ENCODE data around the gene SMPD3. TPM values are rescaled to one million over a fixed set of nuclear protein-coding genes. Genes with fewer than 3 reads are reported as not detected.

The SMPD3 gene
- total RNA-seq, 1 experiment from 2014 or later, result 0.77 TPM

- TF ChIP-seq SIN3A (IDR thresholded peaks at IDR 0.05; ENCODE audit: borderline replicate concordance, insufficient read depth, low read depth, low read length) (no peak), CTCF (IDR thresholded peaks at IDR 0.05) (no peak), POLR2AphosphoS5 (IDR thresholded peaks at IDR 0.05; ENCODE audit: low read depth, low read length) (no peak), REST (IDR thresholded peaks at IDR 0.05; ENCODE audit: insufficient read depth in 1 of 2, low read depth in 2 of 2, low read length in 1 of 2) (no peak), TCF7L2 (IDR thresholded peaks at IDR 0.05; ENCODE audit: low read depth, low read length) (no peak)
- DNase-seq (ENCODE audit: low read depth, low spot score) (no peak), ATAC-seq (no peak)
- Histone ChIP-seq H3K36me3 (ENCODE audit: control insufficient read depth, insufficient read depth, low read length) (no peaks in the 10 kb centered on the region), H3K4me1 (ENCODE audit: control insufficient read depth, insufficient read depth, low read length) (no peaks in the 10 kb centered on the region), H3K9me3 (ENCODE audit: control insufficient read depth, insufficient read depth, low read depth, low read length) (no peaks in the 10 kb centered on the region), H3K4me3 (ENCODE audit: low read depth in 2 of 2, low read length in 2 of 2) (no peak overlapping the region), H3K27me3 (ENCODE audit: control insufficient read depth, insufficient read depth, low read length) (no peaks in the 10 kb centered on the region), H3K27ac (ENCODE audit: low read length) (no peak overlapping the region)
- ChIA-PET POLR2A (no interaction called here), CTCF (no interaction called here)
- in situ Hi-C loops (cut with HindIII; ENCODE audit: low pct_unique_long_range_greater_than_20kb, low sequenced_read_pairs), result no loop called here
- intact Hi-C loops (cut with micrococcal nuclease; ENCODE audit: unreplicated experiment), result no loop called here
- BruUV-seq (replicated peaks), result no TSS peak
These were observed 89.4 kb downstream of the SMPD3 start for GRCh38 chr16:68358951-68359350.

- H3K27me3 ChIP-seq (ENCODE audit: control insufficient read depth, insufficient read depth, low read length), result no peaks in the 10 kb centered on the region
- BruUV-seq (replicated peaks), result no TSS peak
- in situ Hi-C loops (cut with HindIII; ENCODE audit: low pct_unique_long_range_greater_than_20kb, low sequenced_read_pairs) (no loop called here), intact Hi-C loops (cut with micrococcal nuclease; ENCODE audit: unreplicated experiment) (no loop called here)
- TF ChIP-seq SIN3A (IDR thresholded peaks at IDR 0.05; ENCODE audit: borderline replicate concordance, insufficient read depth, low read depth, low read length), result no peak
- TF ChIP-seq REST (IDR thresholded peaks at IDR 0.05; ENCODE audit: insufficient read depth in 1 of 2, low read depth in 2 of 2, low read length in 1 of 2), result no peak
- no peak for TF ChIP-seq TCF7L2 (IDR thresholded peaks at IDR 0.05; ENCODE audit: low read depth, low read length)
- TF ChIP-seq POLR2AphosphoS5 (IDR thresholded peaks at IDR 0.05; ENCODE audit: low read depth, low read length), result no peak
- TF ChIP-seq CTCF (IDR thresholded peaks at IDR 0.05), result no peak
- no peaks in the 10 kb centered on the region for H3K4me1 ChIP-seq (ENCODE audit: control insufficient read depth, insufficient read depth, low read length)
- H3K36me3 ChIP-seq (ENCODE audit: control insufficient read depth, insufficient read depth, low read length), result no peaks in the 10 kb centered on the region
- POLR2A ChIA-PET, result no interaction called here
- CTCF ChIA-PET, result no interaction called here
- DNase-seq (ENCODE audit: low read depth, low spot score) (no peak), ATAC-seq (no peak)
- H3K9me3 ChIP-seq (ENCODE audit: control insufficient read depth, insufficient read depth, low read depth, low read length), result no peaks in the 10 kb centered on the region
- H3K27ac ChIP-seq (ENCODE audit: low read length), result no peak overlapping the region
- H3K4me3 ChIP-seq (ENCODE audit: low read depth in 2 of 2, low read length in 2 of 2), result no peak overlapping the region
These were observed 90.4 kb downstream of the SMPD3 start for GRCh38 chr16:68357923-68358322.
